OCI-LY3 (cell line): ENCODE results near the gene BCL2L14.

ENCODE experiments used
- EZH2phosphoT487 ChIP-seq: fragments of 200-600 bp; shearing (Covaris generic); IDR thresholded peaks from 2 replicates; pipeline ENCODE4 v1.6.1; 2018; ENCODE audit warnings: antibody characterized with exemption, mixed run types, low read depth
- TF ChIP-seq, protein P1 (sequence below): fragments of 200-600, 300-600 bp; sonication (generic); IDR thresholded peaks from 2 replicates; pipeline ENCODE4 v1.5.1; 2014; ENCODE audit warnings: antibody characterized with exemption, low read length, low read depth

GRCh38 chr12:12127304-12127703 lies 56.6 kb downstream of the BCL2L14 start:
- TF ChIP-seq, protein P1, sequence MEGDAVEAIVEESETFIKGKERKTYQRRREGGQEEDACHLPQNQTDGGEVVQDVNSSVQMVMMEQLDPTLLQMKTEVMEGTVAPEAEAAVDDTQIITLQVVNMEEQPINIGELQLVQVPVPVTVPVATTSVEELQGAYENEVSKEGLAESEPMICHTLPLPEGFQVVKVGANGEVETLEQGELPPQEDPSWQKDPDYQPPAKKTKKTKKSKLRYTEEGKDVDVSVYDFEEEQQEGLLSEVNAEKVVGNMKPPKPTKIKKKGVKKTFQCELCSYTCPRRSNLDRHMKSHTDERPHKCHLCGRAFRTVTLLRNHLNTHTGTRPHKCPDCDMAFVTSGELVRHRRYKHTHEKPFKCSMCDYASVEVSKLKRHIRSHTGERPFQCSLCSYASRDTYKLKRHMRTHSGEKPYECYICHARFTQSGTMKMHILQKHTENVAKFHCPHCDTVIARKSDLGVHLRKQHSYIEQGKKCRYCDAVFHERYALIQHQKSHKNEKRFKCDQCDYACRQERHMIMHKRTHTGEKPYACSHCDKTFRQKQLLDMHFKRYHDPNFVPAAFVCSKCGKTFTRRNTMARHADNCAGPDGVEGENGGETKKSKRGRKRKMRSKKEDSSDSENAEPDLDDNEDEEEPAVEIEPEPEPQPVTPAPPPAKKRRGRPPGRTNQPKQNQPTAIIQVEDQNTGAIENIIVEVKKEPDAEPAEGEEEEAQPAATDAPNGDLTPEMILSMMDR = no peak
- TF ChIP-seq EZH2phosphoT487 = no peak
